Psoas muscle (tissue), 8 donors: ENCODE measurements around the gene PSMB10. TPM values are rescaled to one million over a fixed set of nuclear protein-coding genes. Genes with fewer than 3 reads are reported as not detected.

Source experiments
- ATAC-seq, 4 donors: fragments of 200-7000 bp; cut with Tn5 transposase; one replicate each; pipeline ENCODE4 v1.9.1; 2020; ENCODE audit warnings: moderate library complexity in 3 of 4, mild to moderate bottlenecking in 2 of 4
- DNase-seq, 2 donors: peaks; one replicate each; pipeline ENCODE4 v3.0.0-alpha.2; 2020
- H3K27ac ChIP-seq: fragments of 200-600 bp; one replicate; pipeline ENCODE4 v1.8.0; 2022
- H3K27me3 ChIP-seq, 3 donors: fragments of 200-600 bp in 1 of 3; one replicate each; pipeline versions ENCODE4 v1.6.1 to v1.8.0; 2013 to 2022; ENCODE audit warnings: low read length in 2 of 3, mild to moderate bottlenecking in 2 of 3, moderate library complexity in 1 of 3; ENCODE audit not compliant: insufficient read depth in 3 of 3
- H3K36me3 ChIP-seq, 2 donors: fragments of 200-600 bp in 1 of 2; one replicate each; pipeline versions ENCODE4 v1.6.1 to v1.8.0; 2013 to 2022; ENCODE audit warnings: low read depth in 1 of 2, mild to moderate bottlenecking in 1 of 2, moderate library complexity in 1 of 2; ENCODE audit not compliant: insufficient read depth in 1 of 2
- H3K4me1 ChIP-seq: fragments of 200-600 bp; one replicate; pipeline ENCODE4 v1.8.0; 2022
- H3K4me3 ChIP-seq: fragments of 200-600 bp; one replicate; pipeline ENCODE4 v1.8.0; 2022; ENCODE audit warnings: mild to moderate bottlenecking
- H3K9me3 ChIP-seq: fragments of 200-600 bp; one replicate; pipeline ENCODE4 v1.8.0; 2022
- CTCF ChIP-seq: fragments of 200-600 bp; IDR thresholded peaks from one replicate; pipeline ENCODE4 v1.8.0; 2022; ENCODE audit warnings: antibody characterized with exemption
- WGBS, 3 donors: extraction: QIAGEN DNeasy Blood & Tissue Kit; methylation state at CpG; one replicate each; pipeline versions ENCODE4 v1.1.6 to v1.1.7; 2013; 5-methylcytosine and 5-hydroxymethylcytosine counted together
- intact Hi-C, 2 donors: fragments of 100-400 bp; cut with DNase I; formaldehyde crosslinking; loops; one replicate each; pipeline versions ENCODE4 v1.11.0 to v1.14.2; 2022
- polyA plus RNA-seq, 3 donors: library from polyadenylated mRNA; stranded (reverse); fragments of 200-250 nt; gene quantifications; one replicate each; pipeline ENCODE4 v1.2.3, GENCODE V29; 2013
- total RNA-seq, 4 donors: library from RNA; stranded (reverse); fragmentation: NEBNext Ultra II Directional in 2 of 4; extraction: Animal tissue kit (Norgen Biotek cat#: 25700) in 2 of 4; gene quantifications; one replicate each; pipeline versions ENCODE4 v1.2.1 to v1.2.4, GENCODE V29; 2021 to 2023
- donor health status: healthy with polysubstance abuse.
- donor health status: DM: no; HTN: no; CAD: no; lungs with moderate emphysema.
- donor health status: Bipolar disorder and iron deficiency.
- donor health status: healthy.
- donor health status: DM: yes; HTN: yes; CAD: no.
- donor health status: DM: no; HTN: no; CAD: no.
- donor health status: DM: no; HTN: no; CAD: no.
- donor health status: DM: yes; HTN: yes; CAD: no.

Gene PSMB10
- total and polyA plus RNA-seq, 7 donors = 27.6 to 98.6 (median 34.7) TPM

GRCh38 chr16:67966549-67967182, 30.0 kb upstream of the PSMB10 start:
- Histone ChIP-seq H3K4me1 (peaks cover 58% of the 10 kb centered on the region), H3K27ac (peak overlapping the region; percentile 91), H3K27me3 (no peaks in the 10 kb centered on the region), H3K36me3 (peaks cover 0 to 19% of the 10 kb centered on the region in 2 donors), H3K4me3 (peak overlapping the region; percentile 88), H3K9me3 (no peaks in the 10 kb centered on the region)
- 35 to 51% (median 35%) methylated on average over 3 of the region's 3 CpGs for WGBS, 3 donors
- TF ChIP-seq CTCF = no peak
- DNase-seq (no peak), ATAC-seq (peak in 1 of 4 donors; percentile 28)
- intact Hi-C loops = loop anchor here in 1 of 2 donors (2.0 kb wide), 1 partner anchor 20 kb away; no protein-coding TSS in a partner anchor

GRCh38 chr16:67965668-67966548, 29.3 kb upstream of the PSMB10 start:
- Histone ChIP-seq H3K27me3 (no peaks in the 10 kb centered on the region), H3K4me1 (peaks cover 66% of the 10 kb centered on the region), H3K9me3 (no peaks in the 10 kb centered on the region), H3K27ac (peak overlapping the region; percentile 91), H3K36me3 (peaks cover 0 to 27% of the 10 kb centered on the region in 2 donors), H3K4me3 (peak overlapping the region; percentile 88)
- intact Hi-C loops = loop anchor here in 1 of 2 donors (2.0 kb wide), 1 partner anchor 21 kb away; no protein-coding TSS in a partner anchor
- no peak for TF ChIP-seq CTCF
- ATAC-seq = peak in 3 of 4 donors; percentile 20 to 46 (median 31)
- 21 to 37% (median 22%) methylated on average over 11 of the region's 11 CpGs for WGBS, 3 donors
- no peak for DNase-seq

- Histone ChIP-seq H3K36me3 (peaks cover 0 to 40% of the 10 kb centered on the region in 2 donors), H3K4me1 (peaks cover 77% of the 10 kb centered on the region), H3K27me3 (no peaks in the 10 kb centered on the region), H3K9me3 (no peaks in the 10 kb centered on the region), H3K27ac (peak overlapping the region; percentile 91), H3K4me3 (peak overlapping the region; percentile 88)
- TF ChIP-seq CTCF = no peak
- DNase-seq (no peak), ATAC-seq (peak in 2 of 4 donors; percentile 35 to 64)
- 37 to 50% (median 40%) methylated on average over 6 of the region's 6 CpGs for WGBS, 3 donors
- intact Hi-C loops = no loop called here
Observed at GRCh38 chr16:67964477-67965131, 28.0 kb upstream of the PSMB10 start.

GRCh38 chr16:67963662-67964321, 27.1 kb upstream of the PSMB10 start:
- intact Hi-C loops = no loop called here
- H3K4me3 ChIP-seq = peak overlapping the region; percentile 88
- ATAC-seq (peak in 3 of 4 donors; percentile 12 to 28 (median 14)), DNase-seq (peak in 1 of 2 donors; percentile 72)
- TF ChIP-seq CTCF = no peak
- 40 to 64% (median 47%) methylated on average over 32 of the region's 32 CpGs for WGBS, 3 donors
- no peaks in the 10 kb centered on the region for H3K9me3 ChIP-seq
- H3K27ac ChIP-seq = peak overlapping the region; percentile 91
- peaks cover 0 to 48% of the 10 kb centered on the region in 2 donors for H3K36me3 ChIP-seq
- peaks cover 85% of the 10 kb centered on the region for H3K4me1 ChIP-seq
- no peaks in the 10 kb centered on the region for H3K27me3 ChIP-seq
